Stomach (tissue), 9 donors: ENCODE results near the gene CAND2. TPM values are rescaled to one million over a fixed set of nuclear protein-coding genes. Genes with fewer than 3 reads are reported as not detected.

ENCODE experiments used
- DNase-seq, 2 donors: peaks; one replicate each; pipeline versions ENCODE4 v3.0.0 to v3.0.0-alpha.2; 2013 to 2019
- H3K27ac ChIP-seq, 5 donors: fragments of 200-600 bp in 4 of 5; sonication (generic) in 4 of 5; one replicate each; pipeline ENCODE4 v1.5.1; 2013 to 2019; ENCODE audit warnings: mild to moderate bottlenecking in 1 of 5, moderate library complexity in 1 of 5
- H3K27me3 ChIP-seq, 3 donors: fragments of 200-600 bp; sonication (generic); one replicate each; pipeline ENCODE4 v1.5.1; 2017 to 2019; ENCODE audit warnings: mixed run types in 1 of 3
- H3K36me3 ChIP-seq, 4 donors: fragments of 200-600 bp; sonication (generic); 1 replicate in 3 of 4; 2 replicates in 1 of 4; pipeline ENCODE4 v1.5.1; 2016 to 2019
- H3K4me1 ChIP-seq, 4 donors: fragments of 200-600 bp; sonication (generic); one replicate each; pipeline ENCODE4 v1.5.1; 2016 to 2019
- H3K4me3 ChIP-seq, 4 donors: fragments of 200-600 bp; sonication (generic) in 3 of 4; one replicate each; pipeline ENCODE4 v1.5.1; 2016 to 2019; ENCODE audit warnings: mild to moderate bottlenecking in 1 of 4
- H3K9me3 ChIP-seq, 4 donors: fragments of 200-600 bp; sonication (generic); one replicate each; pipeline ENCODE4 v1.5.1; 2016 to 2019
- CTCF ChIP-seq, 7 experiments: fragments of 450-650 bp in 4 of 7; fragments of 200-600 bp in 3 of 7; sonication (generic) in 3 of 7; IDR thresholded peaks; one replicate each; pipeline ENCODE4 v1.5.1; 2016 to 2019; ENCODE audit warnings: antibody characterized with exemption in 7 of 7, control low read depth in 2 of 7, mild to moderate bottlenecking in 1 of 7
- EP300 ChIP-seq: sonication (generic); formaldehyde crosslinking; IDR thresholded peaks from one replicate; pipeline ENCODE4 v1.6.1; 2017; ENCODE audit warnings: antibody characterized with exemption
- POLR2A ChIP-seq, 4 donors: fragments of 450-650 bp; IDR thresholded peaks; one replicate each; pipeline ENCODE4 v1.6.1; 2016; ENCODE audit warnings: antibody characterized with exemption in 4 of 4, control low read depth in 2 of 4, mild to moderate bottlenecking in 1 of 4, moderate library complexity in 1 of 4
- POLR2AphosphoS5 ChIP-seq, 3 donors: sonication (generic); formaldehyde crosslinking; IDR thresholded peaks; one replicate each; pipeline ENCODE4 v1.6.1; 2016; ENCODE audit warnings: antibody characterized with exemption in 3 of 3
- WGBS, 5 donors: extraction: QIAGEN DNeasy Blood & Tissue Kit in 3 of 5; methylation state at CpG; one replicate each; pipeline versions ENCODE4 v1.1.5 to v1.1.7; 2013 to 2018; 5-methylcytosine and 5-hydroxymethylcytosine counted together
- intact Hi-C: fragments of 100-400 bp; cut with DNase I; formaldehyde crosslinking; loops from one replicate; pipeline ENCODE4 v1.15.1; 2023; ENCODE audit warnings: low total_unique reads
- polyA plus RNA-seq, 3 donors: library from polyadenylated mRNA; stranded (reverse); fragments of 200-250 nt; gene quantifications; one replicate each; pipeline ENCODE4 v1.2.3, GENCODE V29; 2013
- total RNA-seq, 5 donors: library from RNA; depleted of rRNA; stranded (reverse); fragments of >200 nt; gene quantifications; one replicate each; pipeline versions ENCODE4 v1.1.0 to v1.2.3, GENCODE V29; 2014 to 2016
- donor health status: healthy with polysubstance abuse.
- donor health status: Bipolar disorder and iron deficiency.
- donor health status: healthy.

The CAND2 gene
- total and polyA plus RNA-seq, 8 donors: under 0.01 to 5.3 (median 2.8) TPM

DNA sequence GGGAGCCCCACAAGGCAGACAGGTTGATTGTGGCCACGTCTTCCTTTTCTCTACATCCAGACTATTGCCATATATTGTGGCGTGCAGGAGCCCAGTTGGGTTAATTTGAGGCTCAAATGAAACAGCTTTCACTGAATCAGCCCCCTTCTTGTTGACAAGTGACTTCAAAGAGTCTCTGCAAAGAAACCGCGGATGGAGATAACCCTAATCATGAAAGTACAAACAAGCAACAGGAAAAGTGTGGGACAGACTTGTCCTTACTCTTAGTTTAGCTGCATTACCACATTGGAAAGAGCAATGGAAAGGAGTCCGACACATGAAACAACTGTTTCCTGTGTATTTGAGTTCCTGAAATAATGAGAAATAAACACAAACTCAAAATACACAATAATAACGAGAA, 40.7 kb upstream of the CAND2 start:
- Histone ChIP-seq H3K4me3 (no peak overlapping the region), H3K27me3 (no peaks in the 10 kb centered on the region), H3K36me3 (no peaks in the 10 kb centered on the region), H3K9me3 (no peaks in the 10 kb centered on the region), H3K4me1 (peaks cover 6 to 11% (median 9%) of the 10 kb centered on the region in 4 donors), H3K27ac (no peak overlapping the region)
- TF ChIP-seq CTCF (IDR thresholded peaks at IDR 0.05) (no peak), POLR2AphosphoS5 (IDR thresholded peaks at IDR 0.05) (no peak), POLR2A (IDR thresholded peaks at IDR 0.05) (no peak), EP300 (no peak)
- 29 to 52% (median 44%) methylated on average over 6 of the region's 6 CpGs for WGBS, 5 donors
- intact Hi-C loops: no loop called here
- no peak for DNase-seq

DNA sequence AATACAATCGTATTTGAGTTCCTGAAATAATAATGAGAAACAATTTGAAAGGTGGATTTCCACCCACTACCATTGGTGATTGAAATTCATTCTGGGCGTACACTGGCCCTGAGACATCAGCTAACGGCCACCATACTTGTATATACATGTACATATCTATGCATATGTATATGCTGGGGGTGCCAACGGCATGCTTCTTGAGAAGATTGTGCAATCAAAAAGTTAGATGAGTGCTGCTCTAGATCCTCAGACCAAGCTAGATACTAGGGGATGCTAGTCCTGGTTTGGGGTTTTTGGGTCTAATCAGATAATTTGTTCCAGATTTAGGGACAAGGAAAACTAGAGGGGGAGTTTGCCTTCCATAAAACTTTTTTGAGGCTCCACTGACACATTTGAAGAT, 40.3 kb upstream of the CAND2 start:
- H3K9me3 ChIP-seq: no peaks in the 10 kb centered on the region
- 71 to 82% (median 77%) methylated on average over 4 of the region's 4 CpGs for WGBS, 5 donors
- no peaks in the 10 kb centered on the region for H3K36me3 ChIP-seq
- H3K4me1 ChIP-seq: peaks cover 6 to 11% (median 9%) of the 10 kb centered on the region in 4 donors
- no peaks in the 10 kb centered on the region for H3K27me3 ChIP-seq
- TF ChIP-seq POLR2A (IDR thresholded peaks at IDR 0.05) (no peak), POLR2AphosphoS5 (IDR thresholded peaks at IDR 0.05) (no peak), CTCF (IDR thresholded peaks at IDR 0.05) (no peak), EP300 (no peak)
- H3K27ac ChIP-seq: no peak overlapping the region
- H3K4me3 ChIP-seq: no peak overlapping the region
- intact Hi-C loops: no loop called here
- no peak for DNase-seq

DNA sequence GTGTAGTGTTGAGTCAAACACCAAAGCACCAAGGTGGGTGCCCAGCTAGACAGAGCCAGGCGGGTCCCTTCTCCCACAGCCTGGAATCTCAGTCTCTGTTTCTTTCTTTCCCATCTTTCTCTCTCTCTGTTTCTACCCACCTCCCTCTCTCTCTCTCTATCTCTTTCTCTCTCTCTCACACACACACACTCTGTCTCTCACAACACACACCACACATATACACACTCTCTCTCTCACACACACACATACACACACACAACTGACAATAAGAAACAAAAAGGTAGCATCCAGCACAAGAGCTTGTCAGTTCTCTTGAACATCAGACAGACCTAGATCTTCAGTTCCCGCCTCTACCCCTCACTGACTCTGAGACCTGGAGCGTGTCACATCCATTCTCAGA, 39.8 kb upstream of the CAND2 start:
- 89 to 99% (median 98%) methylated on average over 3 of the region's 3 CpGs for WGBS, 5 donors
- TF ChIP-seq POLR2AphosphoS5 (IDR thresholded peaks at IDR 0.05) (no peak), POLR2A (IDR thresholded peaks at IDR 0.05) (no peak), CTCF (IDR thresholded peaks at IDR 0.05) (no peak), EP300 (no peak)
- Histone ChIP-seq H3K4me3 (no peak overlapping the region), H3K9me3 (no peaks in the 10 kb centered on the region), H3K4me1 (peaks cover 6 to 11% (median 9%) of the 10 kb centered on the region in 4 donors), H3K27me3 (no peaks in the 10 kb centered on the region), H3K27ac (no peak overlapping the region), H3K36me3 (no peaks in the 10 kb centered on the region)
- intact Hi-C loops: no loop called here
- DNase-seq: no peak

DNA sequence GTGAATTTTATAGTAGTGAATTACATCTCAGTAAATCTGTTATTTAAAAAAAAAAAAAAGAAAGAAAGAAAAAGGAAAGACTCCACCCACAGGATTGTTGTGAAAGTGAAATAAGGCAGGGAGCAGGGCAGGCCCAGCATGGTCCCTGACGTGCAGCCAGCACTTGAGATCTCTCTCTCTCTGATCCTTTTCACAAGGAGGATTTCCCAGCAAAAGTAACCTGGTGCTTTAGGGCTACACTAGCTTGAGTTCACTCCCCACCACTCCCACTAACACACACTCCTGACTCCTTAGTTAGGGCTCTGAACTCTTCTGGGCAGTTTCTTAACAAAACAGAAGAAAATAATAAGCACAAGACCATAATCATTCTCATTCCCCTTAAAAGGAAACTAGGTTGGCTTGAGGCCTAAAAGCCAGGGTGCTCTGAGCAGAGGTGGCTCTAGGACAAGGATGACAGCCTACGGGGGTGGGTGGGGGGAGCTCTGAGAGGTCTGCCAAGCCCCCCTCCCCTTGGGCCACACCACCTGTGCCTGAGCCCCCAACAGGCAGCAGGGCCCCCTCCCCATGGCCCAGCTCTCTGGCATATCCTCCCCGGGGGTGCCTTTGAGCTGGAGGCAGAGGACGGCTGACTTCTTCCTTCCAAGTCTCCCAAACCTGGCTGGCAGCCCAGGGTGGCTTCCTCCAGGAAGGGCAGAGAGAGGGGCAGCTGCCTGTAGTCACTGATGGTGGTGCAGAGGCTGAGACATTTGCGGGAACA, 38.3 kb upstream of the CAND2 start:
- peak overlapping the region in 4 of 5 donors; percentile 50 to 77 (median 62) for H3K27ac ChIP-seq
- no peaks in the 10 kb centered on the region for H3K36me3 ChIP-seq
- peaks cover 6 to 11% (median 9%) of the 10 kb centered on the region in 4 donors for H3K4me1 ChIP-seq
- peak; percentile 29 to 70 for DNase-seq
- intact Hi-C loops: no loop called here
- 23 to 35% (median 29%) methylated on average over 4 to 5 of the region's 5 CpGs for WGBS, 5 donors
- H3K9me3 ChIP-seq: no peaks in the 10 kb centered on the region
- no peaks in the 10 kb centered on the region for H3K27me3 ChIP-seq
- TF ChIP-seq POLR2A (IDR thresholded peaks at IDR 0.05): no peak
- no peak for TF ChIP-seq POLR2AphosphoS5 (IDR thresholded peaks at IDR 0.05)
- no peak for TF ChIP-seq CTCF (IDR thresholded peaks at IDR 0.05)
- TF ChIP-seq EP300: no peak
- no peak overlapping the region for H3K4me3 ChIP-seq
